ENCODE results near the gene IGLON5.

- TF ChIP-seq TP53 (CRISPR knock-in tag; IDR thresholded peaks at IDR 0.05) (no peak), CTCF (IDR thresholded peaks at IDR 0.05) (no peak), ATF2 (CRISPR knock-in tag; IDR thresholded peaks at IDR 0.05; ENCODE audit: borderline replicate concordance, low read depth) (no peak)
Observed at GRCh38 chr19:51289635-51290034, 21.8 kb upstream of the IGLON5 start.

Measured in WTC11 (cell line).